Stimulated activated naive CD4-positive, alpha-beta T cell treated with Interleukin-2 at 50 U/mL for 16 hours (primary cell): Measurements from ENCODE around the gene PGAP1.

ENCODE experiments used
- DNase-seq: peaks from one replicate; lab custom pipeline; 2025; lab: John Stamatoyannopoulos, UW

PGAP1 gene

DNA sequence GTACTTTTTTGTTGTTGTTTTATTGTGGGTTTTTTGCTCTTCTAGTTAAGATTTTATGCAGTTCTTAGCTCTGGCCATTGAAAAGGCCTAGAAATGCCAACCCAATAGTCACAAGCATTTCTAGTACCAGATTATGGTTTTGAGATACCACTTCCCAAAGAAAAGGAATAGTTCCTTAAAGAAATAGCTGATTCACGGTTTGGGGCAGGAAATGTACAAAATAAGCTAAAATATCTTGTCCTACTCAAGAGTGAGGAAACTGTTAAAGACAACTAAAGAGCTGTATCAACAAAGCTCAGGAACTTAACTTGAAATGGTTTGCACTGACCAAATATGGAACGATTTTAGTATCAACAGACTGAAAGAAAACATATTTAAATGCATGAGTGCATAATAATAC, 35.4 kb downstream of the PGAP1 start:
- no peak for DNase-seq

DNA sequence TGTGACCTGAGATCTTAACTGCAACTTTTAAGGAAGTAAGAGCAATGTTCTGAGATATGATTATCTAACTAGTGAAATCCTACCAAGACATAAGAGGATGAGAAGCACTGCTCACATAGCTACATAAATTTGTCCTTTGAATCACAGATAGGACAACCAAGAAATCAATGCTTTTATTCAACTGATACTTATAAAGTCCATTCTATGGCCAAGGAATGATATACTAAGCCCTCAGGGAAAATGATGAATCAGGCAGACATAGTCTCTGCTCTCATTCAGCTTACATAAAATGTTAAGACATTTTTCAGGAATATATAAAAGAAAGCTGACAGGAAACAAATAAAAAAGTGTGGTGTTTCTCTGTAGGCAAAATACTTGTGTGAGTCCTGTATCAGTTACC, 39.1 kb downstream of the PGAP1 start:
- DNase-seq = no peak

DNA sequence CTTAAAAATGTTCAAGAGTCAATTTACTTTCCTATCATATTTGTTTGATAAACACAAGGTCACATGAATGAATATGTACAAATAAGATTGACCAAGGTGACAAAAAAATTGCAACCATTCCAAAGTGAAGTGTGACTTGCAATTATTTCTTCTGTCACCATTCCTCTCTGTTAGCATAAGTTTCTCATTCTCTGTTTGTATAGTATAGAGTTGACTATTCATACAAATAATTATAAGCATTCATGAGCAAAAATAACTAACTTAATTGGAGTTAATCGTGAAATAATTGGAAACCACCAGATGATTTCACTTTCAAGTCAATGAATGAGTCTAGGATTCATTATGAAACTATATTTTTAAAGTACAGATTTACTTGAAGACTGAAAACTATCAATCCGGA, 42.1 kb downstream of the PGAP1 start:
- no peak for DNase-seq

GRCh38 chr2:196876364-196876763, 50.1 kb downstream of the PGAP1 start:
- no peak for DNase-seq

DNA sequence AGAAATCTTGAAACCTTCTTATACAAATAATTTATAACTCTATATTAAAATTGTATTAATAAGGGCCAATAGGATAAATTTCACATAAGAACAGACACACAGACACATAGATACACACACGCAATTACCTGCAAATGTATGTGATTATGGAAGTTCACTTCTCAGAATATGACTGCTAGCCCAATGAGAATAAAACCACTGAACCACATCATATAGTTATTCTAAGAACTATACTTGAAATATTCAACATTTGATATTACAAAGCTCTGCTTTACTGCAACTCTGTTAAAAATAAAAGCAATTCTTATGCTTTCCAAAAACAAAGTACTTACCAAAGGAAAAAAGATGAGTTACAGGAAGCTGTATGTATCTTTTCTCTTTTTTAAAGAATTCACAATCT, 51.1 kb downstream of the PGAP1 start:
- DNase-seq = no peak

DNA sequence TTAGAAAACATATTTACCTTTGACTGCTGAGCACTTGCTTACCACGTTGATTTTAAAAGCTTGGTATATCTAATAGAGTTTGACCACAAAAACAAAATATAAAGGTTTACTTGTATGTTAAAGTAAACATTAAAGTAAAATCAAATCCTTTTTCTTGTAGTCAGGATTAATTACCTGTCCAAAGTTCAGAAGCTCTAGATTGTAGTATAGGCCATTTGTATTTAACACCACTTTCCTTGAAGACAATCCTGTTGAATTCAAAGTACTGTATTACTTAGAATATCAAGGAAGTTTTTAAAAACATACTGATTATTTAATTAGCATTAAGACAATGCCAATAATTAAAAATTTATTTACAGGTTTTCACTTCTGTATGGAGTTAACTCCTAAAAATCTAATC, 53.0 kb downstream of the PGAP1 start:
- no peak for DNase-seq

GRCh38 chr2:196854629-196855028, 71.9 kb downstream of the PGAP1 start:
- DNase-seq = no peak

- DNase-seq = no peak
These were observed 73.0 kb downstream of the PGAP1 start for GRCh38 chr2:196853301-196854087.

DNA sequence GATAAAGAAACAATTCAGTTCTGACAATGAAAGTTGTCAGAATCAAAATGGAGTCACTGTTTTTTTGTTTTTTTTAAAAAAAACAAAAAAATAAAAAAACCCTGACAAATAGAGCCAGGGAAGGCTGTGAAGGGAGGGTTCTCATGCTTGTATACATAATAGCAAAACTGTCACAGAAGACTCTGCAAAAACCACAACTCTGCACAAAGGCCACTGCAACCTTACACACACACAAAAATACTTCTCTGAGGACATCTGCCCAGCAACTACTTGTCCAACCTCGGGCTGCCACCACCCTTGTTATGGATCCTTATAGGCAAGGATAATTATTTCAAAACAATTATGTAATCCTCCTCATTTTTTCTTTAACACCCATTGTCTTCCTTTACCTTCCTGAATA, 75.4 kb downstream of the PGAP1 start:
- no peak for DNase-seq

- DNase-seq = no peak
These were observed 76.6 kb downstream of the PGAP1 start for GRCh38 chr2:196849895-196850294.

DNA sequence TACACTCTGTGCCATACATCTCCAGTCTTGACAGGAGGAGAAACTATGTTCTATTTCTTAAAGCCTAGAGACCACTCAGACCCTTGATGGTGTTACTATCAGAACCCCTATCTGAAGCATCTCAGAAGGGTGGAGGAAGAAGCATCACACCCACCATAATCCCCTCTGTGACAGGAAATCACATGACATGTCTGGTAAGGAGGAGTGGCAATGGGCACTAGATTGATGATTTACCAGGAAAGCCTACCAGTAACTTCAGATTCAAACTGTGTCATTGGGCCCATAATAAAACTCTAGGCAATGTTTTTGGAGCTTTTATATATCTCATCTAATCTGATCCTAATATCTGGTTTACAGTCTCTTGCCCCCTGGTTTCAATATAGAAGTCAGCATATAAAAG, 80.2 kb downstream of the PGAP1 start:
- no peak for DNase-seq

DNA sequence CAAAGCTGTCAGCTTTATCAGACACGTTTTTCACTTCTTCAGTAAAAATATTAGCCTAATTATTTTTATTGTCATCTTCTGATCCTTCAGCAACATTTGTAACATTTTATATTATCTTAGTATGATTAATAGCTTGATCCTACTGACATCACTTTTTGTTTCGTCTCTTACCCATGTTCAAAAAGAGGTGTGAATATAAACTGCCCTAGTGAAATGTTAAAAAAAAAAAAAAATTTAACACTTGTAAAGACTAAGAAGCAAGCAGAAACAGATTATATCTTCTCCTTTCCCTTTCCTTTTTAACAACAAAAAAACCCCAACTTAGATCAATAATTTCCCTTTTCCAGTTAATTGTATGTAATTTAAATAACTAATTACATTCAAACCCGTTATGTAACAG, 81.1 kb downstream of the PGAP1 start:
- no peak for DNase-seq

DNA sequence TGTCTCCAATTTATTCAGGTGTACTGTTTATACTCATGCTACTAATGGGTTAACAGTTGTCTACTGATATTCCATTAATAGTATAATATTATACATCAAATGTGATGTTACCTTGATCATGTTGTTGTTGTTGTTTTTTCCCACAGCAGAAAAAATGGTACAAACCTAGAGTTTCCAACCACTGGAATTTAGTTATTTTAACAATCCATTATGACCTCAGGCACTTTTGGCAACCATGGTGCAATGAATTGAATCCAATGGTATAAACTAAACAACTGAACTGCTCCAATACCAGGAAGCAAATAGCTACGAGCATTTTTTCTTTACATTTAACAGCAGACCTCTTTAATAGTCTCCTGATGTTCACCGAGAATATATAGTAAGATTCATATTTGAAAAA, 86.3 kb downstream of the PGAP1 start:
- no peak for DNase-seq

GRCh38 chr2:196839574-196839973, 86.9 kb downstream of the PGAP1 start:
- no peak for DNase-seq

DNA sequence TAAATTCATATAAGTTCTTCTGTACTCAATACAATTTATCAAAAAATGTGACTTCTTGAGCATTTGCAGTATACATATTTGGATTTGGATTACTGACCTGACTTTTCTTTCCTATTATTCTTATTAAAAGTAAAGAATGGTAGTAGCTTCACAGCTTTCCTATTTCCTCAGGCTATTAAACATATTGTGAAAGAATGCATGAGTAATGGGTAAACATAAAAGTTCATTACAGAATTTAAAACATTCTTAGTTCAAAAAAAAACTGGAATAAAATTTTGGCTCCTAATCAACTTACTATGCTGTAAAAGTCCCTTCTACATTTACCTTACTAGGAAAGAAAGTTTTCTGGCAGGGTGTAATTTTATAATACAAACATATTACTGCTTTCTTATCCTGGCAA, 90.1 kb downstream of the PGAP1 start:
- DNase-seq = no peak

- no peak for DNase-seq
These were observed 95.8 kb downstream of the PGAP1 start for GRCh38 chr2:196830701-196831100.

GRCh38 chr2:196827356-196827755, 99.2 kb downstream of the PGAP1 start:
- DNase-seq = no peak

DNA sequence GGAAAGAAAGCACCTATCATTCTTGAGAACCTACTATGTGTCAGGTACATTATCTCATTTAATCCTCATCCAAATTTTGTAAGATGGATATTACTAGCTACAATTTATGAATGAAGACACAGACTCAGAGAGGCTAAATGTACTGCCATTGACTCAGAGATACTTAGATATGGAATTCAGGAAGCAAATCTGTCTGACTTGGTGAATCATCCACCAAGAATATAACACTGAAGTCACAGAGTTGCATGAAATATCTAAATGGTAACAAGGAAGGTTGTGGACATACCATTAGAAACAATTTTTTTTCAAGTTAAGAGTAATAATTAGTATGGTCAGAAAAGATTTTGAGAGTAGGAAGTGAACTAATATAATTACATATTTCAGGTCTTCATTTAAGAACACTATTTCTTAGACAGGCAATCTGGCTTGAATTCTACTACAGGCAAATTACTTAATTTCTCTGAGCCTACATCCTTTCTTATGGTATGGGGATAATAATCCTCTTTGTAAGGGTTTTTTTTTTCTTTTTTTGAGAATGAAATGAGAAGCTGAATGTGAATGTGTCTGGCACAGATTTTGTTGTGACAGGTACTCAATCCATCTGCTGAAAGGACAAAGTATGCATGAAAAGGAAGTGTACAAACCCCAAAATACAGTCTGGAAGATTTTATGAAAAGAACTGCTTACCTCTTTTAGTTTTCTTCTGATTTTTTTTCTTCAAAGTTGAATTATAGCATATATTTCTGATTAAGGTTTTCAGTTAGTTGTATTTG, 102.6 kb downstream of the PGAP1 start:
- DNase-seq = no peak

- DNase-seq = no peak
These were observed 105.3 kb downstream of the PGAP1 start for GRCh38 chr2:196821195-196821594.

DNA sequence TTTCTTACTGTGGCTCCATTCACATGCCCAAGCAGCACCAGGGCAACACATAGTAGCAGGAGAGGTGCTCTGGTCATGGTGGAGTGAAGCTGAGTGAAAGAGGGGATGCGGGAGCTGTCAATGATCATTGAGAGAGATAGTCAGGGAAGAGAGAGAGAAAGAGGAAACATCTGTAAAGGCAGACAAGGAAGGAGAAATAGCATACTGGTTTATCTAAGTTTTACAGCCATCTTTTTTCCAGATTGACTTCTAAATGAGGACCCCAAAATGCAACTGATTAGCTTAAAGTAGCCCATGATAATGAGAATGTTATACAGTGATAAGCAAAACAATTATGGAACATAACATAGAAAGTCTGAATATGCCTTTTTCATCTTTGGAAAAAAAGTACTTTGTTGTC, 117.2 kb downstream of the PGAP1 start, which contains the start of gene C2orf66:
Gene C2orf66 (minus strand): TSS at position 96 of the 400 bp plus-strand sequence. CDS start 19 bp downstream, at position 77.
- DNase-seq = no peak

GRCh38 chr2:196808083-196808665, 118.3 kb downstream of the PGAP1 start:
- DNase-seq = no peak

DNA sequence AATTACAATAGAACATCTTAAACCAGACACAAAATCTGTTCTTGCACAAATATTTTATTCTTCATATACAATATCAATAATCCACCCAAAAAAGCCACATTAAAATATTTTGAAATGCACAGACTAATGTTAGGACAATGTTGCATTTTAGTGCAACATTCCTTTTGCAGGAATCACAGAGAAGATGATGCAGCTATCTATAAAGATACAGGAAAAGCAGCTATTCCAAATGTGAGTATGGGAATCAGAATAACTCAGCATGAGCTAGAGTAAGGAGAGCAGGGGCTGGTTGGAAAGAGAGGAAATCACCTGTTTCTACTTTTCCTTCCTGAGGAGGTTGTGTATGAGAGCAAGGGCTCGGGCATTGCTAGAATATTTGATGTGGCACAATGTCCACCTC, 122.1 kb downstream of the PGAP1 start:
- DNase-seq = no peak

DNA sequence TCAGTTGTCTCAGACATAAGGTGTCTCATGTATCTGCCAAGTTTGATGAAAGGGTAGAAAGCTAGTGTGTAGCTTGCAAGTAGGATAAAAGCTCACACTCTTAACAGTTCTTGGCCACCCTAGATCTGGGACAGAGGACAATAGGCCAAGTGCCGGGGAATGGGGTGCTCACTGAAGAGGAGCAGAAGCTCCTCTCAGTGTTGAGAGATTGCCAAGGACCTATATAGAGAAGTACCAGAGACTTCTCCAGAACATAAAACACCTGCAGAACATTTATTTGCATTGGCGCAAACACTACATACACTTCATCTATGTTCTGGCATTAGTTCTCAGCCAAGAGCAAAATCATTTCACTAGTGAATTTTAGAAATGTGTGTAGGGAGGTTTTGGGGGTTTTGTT, 124.1 kb downstream of the PGAP1 start:
- no peak for DNase-seq
